H1 (cell line): Measurements from ENCODE around the gene DEXI. TPM values are rescaled to one million over a fixed set of nuclear protein-coding genes. Genes with fewer than 3 reads are reported as not detected.

Source experiments
- CTCF ChIA-PET: fragments of 300-600 bp; sonication (Branson Sonifier 250); formaldehyde crosslinking; loops from one replicate; lab custom pipeline; 2021; ENCODE audit not compliant: partially characterized antibody; lab: Charles Lee
- POLR2A ChIA-PET: fragments of 300-600 bp; sonication (Branson Sonifier 250); formaldehyde crosslinking; loops from one replicate; lab custom pipeline; 2021; ENCODE audit warnings: inconsistent platforms; ENCODE audit not compliant: partially characterized antibody; lab: Charles Lee
- DNase-seq, 2 experiments: peaks; one replicate each; pipeline versions ENCODE4 v3.0.0 to v3.0.0-alpha.2; 2010 to 2022; ENCODE audit warnings: low spot score in 2 of 2, low read depth in 1 of 2, mixed read lengths in 1 of 2
- FAIRE-seq: peaks from 2 replicates; lab custom pipeline; 2011; peaks lifted over from hg19 to GRCh38; lab: Jason Lieb, UNC
- H2AFZ ChIP-seq: 2 replicates; pipeline ENCODE4 v1.8.1; 2012; ENCODE audit warnings: low read length, inconsistent platforms
- H2AK5ac ChIP-seq: 2 replicates; pipeline ENCODE4 v1.6.1; 2013; ENCODE audit warnings: low read depth, low read length
- H2BK120ac ChIP-seq: replicated peaks from 2 replicates; pipeline ENCODE3; 2013; ENCODE audit warnings: low read depth, low read length, inconsistent platforms
- H2BK12ac ChIP-seq: 2 replicates; pipeline ENCODE4 v1.6.1; 2013; ENCODE audit warnings: low read depth, low read length
- H2BK15ac ChIP-seq: 2 replicates; pipeline ENCODE4 v1.6.1; 2013; ENCODE audit warnings: low read length
- H2BK20ac ChIP-seq: 2 replicates; pipeline ENCODE4 v1.6.1; 2013; ENCODE audit warnings: low read length
- H2BK5ac ChIP-seq: 2 replicates; pipeline ENCODE4 v1.6.1; 2013; ENCODE audit warnings: low read depth, low read length
- H3K14ac ChIP-seq: 2 replicates; pipeline ENCODE4 v1.6.1; 2013; ENCODE audit warnings: inconsistent platforms; ENCODE audit not compliant: insufficient read length
- H3K18ac ChIP-seq: 2 replicates; pipeline ENCODE4 v1.6.1; 2013; ENCODE audit warnings: low read length; ENCODE audit errors: extremely low read depth
- H3K23ac ChIP-seq: 2 replicates; pipeline ENCODE4 v1.6.1; 2013; ENCODE audit warnings: inconsistent platforms; ENCODE audit not compliant: insufficient read length
- H3K23me2 ChIP-seq: 2 replicates; pipeline ENCODE4 v1.6.1; 2013; ENCODE audit warnings: low read depth, low read length
- H3K27ac ChIP-seq: 2 replicates; pipeline ENCODE4 v1.6.1; 2011; ENCODE audit warnings: low read depth, low read length, inconsistent platforms
- H3K27me3 ChIP-seq, 4 experiments: replicated peaks in 1 of 4; 1 replicate in 1 of 4; 2 replicates in 3 of 4; pipeline versions ENCODE4 v1.6.1 to v1.8.1; 2011 to 2013; ENCODE audit warnings: low read length in 3 of 4, mild to moderate bottlenecking in 3 of 4, inconsistent platforms in 2 of 4, mixed read lengths in 2 of 4, moderate library complexity in 1 of 4; ENCODE audit not compliant: control insufficient read depth in 3 of 4, insufficient read depth in 3 of 4; ENCODE audit errors: extremely low read depth in 1 of 4
- H3K36me3 ChIP-seq, 4 experiments: 2 replicates each; pipeline versions ENCODE4 v1.6.1 to v1.8.1; 2011 to 2013; ENCODE audit warnings: mild to moderate bottlenecking in 4 of 4, low read length in 3 of 4, moderate library complexity in 2 of 4, control low read depth in 1 of 4, inconsistent platforms in 1 of 4; ENCODE audit not compliant: insufficient read depth in 4 of 4, control insufficient read depth in 2 of 4
- H3K4ac ChIP-seq: replicated peaks from 2 replicates; pipeline ENCODE3; 2013; ENCODE audit warnings: low read length, low read depth, mixed read lengths, inconsistent platforms; ENCODE audit not compliant: insufficient read length
- H3K4me1 ChIP-seq, 4 experiments: replicated peaks in 1 of 4; 1 replicate in 1 of 4; 2 replicates in 3 of 4; pipeline versions ENCODE4 v1.6.1 to v1.8.1; 2011 to 2013; ENCODE audit warnings: low read length in 3 of 4, inconsistent platforms in 2 of 4, mixed read lengths in 1 of 4; ENCODE audit not compliant: insufficient read depth in 4 of 4, control insufficient read depth in 3 of 4
- H3K4me2 ChIP-seq, 2 experiments: 2 replicates each; pipeline versions ENCODE4 v1.6.1 to v1.8.1; 2011 to 2013; ENCODE audit warnings: low read depth in 2 of 2, low read length in 2 of 2, control low read depth in 1 of 2, inconsistent platforms in 1 of 2, mild to moderate bottlenecking in 1 of 2; ENCODE audit not compliant: insufficient read depth in 1 of 2
- H3K4me3 ChIP-seq, 4 experiments: fragments of 200-600, 300-600 bp in 1 of 4; sonication (generic), shearing (Covaris generic), sonication (Bioruptor Twin) in 1 of 4; 2 replicates each; pipeline versions ENCODE4 v1.5.1 to v1.8.1; 2011 to 2016; ENCODE audit warnings: low read length in 4 of 4, low read depth in 3 of 4, control low read depth in 2 of 4, inconsistent platforms in 2 of 4, mild to moderate bottlenecking in 2 of 4, mixed read lengths in 1 of 4, moderate library complexity in 1 of 4; ENCODE audit not compliant: insufficient read depth in 2 of 4; ENCODE audit errors: extremely low read depth in 1 of 4
- H3K56ac ChIP-seq: replicated peaks from 2 replicates; pipeline ENCODE3; 2013; ENCODE audit warnings: low read depth, mild to moderate bottlenecking, mixed read lengths, low read length, inconsistent platforms; ENCODE audit not compliant: insufficient read length
- H3K79me1 ChIP-seq: 2 replicates; pipeline ENCODE4 v1.6.1; 2013; ENCODE audit warnings: low read depth, low read length, control low read depth
- H3K79me2 ChIP-seq, 2 experiments: 2 replicates each; pipeline versions ENCODE4 v1.6.1 to v1.8.1; 2012 to 2013; ENCODE audit warnings: low read length in 2 of 2, mild to moderate bottlenecking in 2 of 2, inconsistent platforms in 1 of 2; ENCODE audit not compliant: insufficient read depth in 2 of 2, control insufficient read depth in 1 of 2
- H3K9ac ChIP-seq, 4 experiments: replicated peaks in 1 of 4; 1 replicate in 1 of 4; 2 replicates in 3 of 4; pipeline versions ENCODE4 v1.6.1 to v1.8.1; 2011 to 2013; ENCODE audit warnings: low read depth in 3 of 4, low read length in 3 of 4, control low read depth in 2 of 4, mild to moderate bottlenecking in 2 of 4, moderate library complexity in 2 of 4, inconsistent platforms in 1 of 4; ENCODE audit errors: extremely low read depth in 1 of 4
- H3K9me3 ChIP-seq, 2 experiments: 2 replicates each; pipeline versions ENCODE4 v1.6.1 to v1.8.1; 2012 to 2013; ENCODE audit warnings: mild to moderate bottlenecking in 2 of 2, moderate library complexity in 2 of 2, control low read depth in 1 of 2, inconsistent platforms in 1 of 2, low read depth in 1 of 2, low read length in 1 of 2, mixed read lengths in 1 of 2; ENCODE audit not compliant: insufficient read depth in 2 of 2
- H4K20me1 ChIP-seq, 2 experiments: replicated peaks in 1 of 2; 2 replicates each; pipeline versions ENCODE3 to v1.8.1; 2011 to 2013; ENCODE audit warnings: inconsistent platforms in 2 of 2, low read length in 2 of 2, mild to moderate bottlenecking in 1 of 2; ENCODE audit not compliant: insufficient read depth in 2 of 2, control insufficient read depth in 1 of 2
- H4K5ac ChIP-seq: 2 replicates; pipeline ENCODE4 v1.6.1; 2013; ENCODE audit warnings: low read length, low read depth, mixed read lengths, inconsistent platforms; ENCODE audit not compliant: insufficient read length
- H4K8ac ChIP-seq: 2 replicates; pipeline ENCODE4 v1.8.0; 2013; ENCODE audit warnings: mild to moderate bottlenecking, moderate library complexity, low read length, inconsistent platforms; ENCODE audit not compliant: insufficient read depth; ENCODE audit errors: extremely low read depth
- H4K91ac ChIP-seq: replicated peaks from 2 replicates; pipeline ENCODE3; 2013; ENCODE audit warnings: low read length, mixed read lengths, inconsistent platforms; ENCODE audit not compliant: insufficient read length
- WGBS, 2 experiments: shearing (Covaris generic) in 1 of 2; methylation state at CpG; one replicate each; pipeline versions ENCODE4 v1.1.6 to v1.1.7; 2013 to 2015; ENCODE audit warnings: low lambda C conversion rate in 2 of 2, mixed read lengths in 2 of 2, inconsistent platforms in 1 of 2, low coverage in 1 of 2, missing lambda C conversion rate in 1 of 2; ENCODE audit not compliant: insufficient replicate concordance in 2 of 2, insufficient coverage in 1 of 2, insufficient read length in 1 of 2; ENCODE audit errors: extremely low coverage in 1 of 2, missing lambda C conversion rate in 1 of 2; 5-methylcytosine and 5-hydroxymethylcytosine counted together
- polyA plus RNA-seq, 7 experiments: library from polyadenylated mRNA; depleted of rRNA in 3 of 7; stranded (reverse) in 5 of 7; unstranded in 2 of 7; fragments of >200 nt in 5 of 7; fragments of 200-250 nt in 2 of 7; gene quantifications; 1 replicate in 5 of 7; 2 replicates in 1 of 7; 4 replicates in 1 of 7; pipeline versions ENCODE4 v1.2.1 to v1.2.3, GENCODE V29; 2011 to 2013; ENCODE audit warnings: missing spikeins in 2 of 7, mixed read lengths in 2 of 7
- total RNA-seq: library from RNA; stranded (reverse); fragmentation: NEBNext Ultra II Directional; extraction: Animal tissue kit (Norgen Biotek cat#: 25700); gene quantifications from 2 replicates; pipeline ENCODE4 v1.2.1, GENCODE V29; 2021

Gene DEXI
- total and polyA plus RNA-seq, 2 of the 8 experiments (the other 6 are each of a cell fraction or from before 2014, with no cell fraction given), result 39.5 to 47.3 TPM

DNA sequence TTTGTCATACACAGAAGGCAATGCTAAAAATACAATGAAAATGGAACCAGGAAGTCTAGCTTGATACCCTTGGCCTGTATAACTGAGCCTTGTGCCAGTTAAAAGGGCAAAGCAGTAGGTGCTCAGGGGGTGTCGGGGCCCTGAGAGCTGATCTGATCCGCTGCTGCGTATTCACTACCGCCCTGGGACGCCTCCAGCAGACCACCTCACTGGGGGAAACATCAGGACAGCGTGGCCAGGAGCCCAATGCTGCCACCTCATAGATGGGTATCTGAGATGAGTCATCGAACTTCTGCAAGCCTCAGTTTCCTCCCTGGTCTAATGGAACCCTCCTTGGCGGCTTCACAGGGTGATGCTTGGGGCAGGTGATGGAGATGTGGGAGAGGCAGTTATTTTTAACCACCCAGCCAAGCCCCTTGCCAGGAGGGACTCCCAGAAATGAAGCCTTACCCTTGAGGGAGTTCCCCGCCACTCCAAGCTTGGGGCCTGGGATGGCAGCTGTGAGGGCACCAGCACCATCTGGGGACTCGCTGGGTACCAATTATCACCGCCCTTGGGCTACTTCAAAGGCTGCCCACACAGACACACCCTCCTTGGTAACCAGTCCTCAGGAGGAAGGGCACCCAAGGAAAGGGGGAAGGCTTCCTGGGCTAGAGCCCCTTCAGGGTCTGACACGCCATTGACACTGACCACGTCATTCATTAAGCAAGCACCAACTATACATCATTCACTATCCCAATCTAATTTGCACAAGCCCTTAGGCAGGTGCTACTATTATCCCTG, 7.8 kb downstream of the DEXI start:
- H2BK5ac ChIP-seq, result no peak overlapping the region
- ChIA-PET POLR2A (no interaction called here), CTCF (interaction anchor here (1.3 kb wide), 1 partner anchor 15 kb away, joined by 5 read pairs; no protein-coding TSS in a partner anchor)
- peaks cover 0 to 4% (median under 1%) of the 10 kb centered on the region in 4 experiments; a peak in 4 of 8 replicates for H3K36me3 ChIP-seq
- peaks cover 0 to 15% of the 10 kb centered on the region in 2 experiments; a peak in 1 of 4 replicates for H3K79me2 ChIP-seq
- no peak overlapping the region for H3K4ac ChIP-seq
- no peak for FAIRE-seq
- no peak overlapping the region for H3K14ac ChIP-seq
- no peak overlapping the region for H4K91ac ChIP-seq
- no peaks in the 10 kb centered on the region for H3K23me2 ChIP-seq
- no peaks in the 10 kb centered on the region for H3K4me1 ChIP-seq
- H3K9me3 ChIP-seq, result no peaks in the 10 kb centered on the region
- H4K8ac ChIP-seq, result no peak overlapping the region
- H2BK12ac ChIP-seq, result no peak overlapping the region
- H3K4me2 ChIP-seq, result no peak overlapping the region
- H2BK120ac ChIP-seq, result no peak overlapping the region
- no peak overlapping the region for H3K4me3 ChIP-seq
- 90% methylated on average over 13 of the region's 13 CpGs; no CpG with 5 or more reads in 1 of the 2 experiments for WGBS, 2 experiments
- no peak overlapping the region for H4K5ac ChIP-seq
- no peak overlapping the region for H3K23ac ChIP-seq
- H3K27me3 ChIP-seq, result no peaks in the 10 kb centered on the region
- H2AFZ ChIP-seq, result no peak overlapping the region
- DNase-seq, result no peak
- H3K27ac ChIP-seq, result no peak overlapping the region
- H3K18ac ChIP-seq, result no peak overlapping the region
- no peak overlapping the region for H3K56ac ChIP-seq
- H3K9ac ChIP-seq, result no peak overlapping the region
- no peak overlapping the region for H2BK20ac ChIP-seq
- no peak overlapping the region for H2BK15ac ChIP-seq
- H3K79me1 ChIP-seq, result peaks cover 10% of the 10 kb centered on the region
- no peak overlapping the region for H2AK5ac ChIP-seq
- H4K20me1 ChIP-seq, result peaks cover 16 to 25% of the 10 kb centered on the region in 2 experiments
